ENCODE data around the gene EHBP1.
A peak's percentile ranks its signal among the peaks of the same experiment; 100 is the strongest.

Gene EHBP1

DNA sequence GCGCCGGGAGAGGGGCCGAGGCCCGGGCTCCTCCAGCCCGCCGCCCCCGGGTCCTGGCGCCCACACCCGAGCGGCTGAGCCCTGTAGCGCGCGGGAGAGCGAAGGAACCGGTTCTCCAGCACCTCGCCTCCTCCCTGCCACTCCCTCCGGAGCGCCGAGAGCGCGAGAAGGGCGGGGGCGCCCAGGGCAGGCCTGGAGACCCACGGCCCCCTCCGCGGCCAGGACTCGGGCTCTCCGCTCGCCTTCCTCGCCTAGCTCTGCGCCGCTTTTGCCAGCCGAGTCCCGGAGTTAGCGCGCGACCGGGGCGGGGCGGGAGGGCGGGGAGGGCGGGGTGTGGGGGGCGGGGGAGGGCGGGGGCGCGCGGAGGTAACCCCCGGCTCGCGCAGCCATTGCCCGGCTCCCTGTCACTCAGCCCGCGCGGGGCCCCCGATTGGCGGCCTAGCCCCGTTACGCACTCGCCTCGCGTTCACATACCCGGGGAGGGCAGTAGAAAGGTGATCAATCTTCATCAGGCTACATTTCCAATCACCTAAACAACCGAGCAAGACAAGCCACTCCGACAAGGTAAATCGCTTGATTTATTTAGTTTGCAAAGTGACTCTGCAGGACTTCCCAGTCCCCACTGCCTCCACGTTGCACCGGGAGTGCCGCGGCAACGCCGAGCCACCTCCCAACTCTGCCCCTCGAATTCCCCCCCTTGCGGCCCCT lies 345.0 kb downstream of the EHBP1 start, which contains the start of gene OTX1:
TSS of gene OTX1 (plus strand) at position 497 of the 708 bp plus-strand sequence. CDS start 2,161 bp downstream, outside the sequence.
- peak; percentile 99 for DNase-seq (ENCODE audit: insufficient read length, low spot score)
- peak; percentile 83 for TF ChIP-seq POLR2A (IDR thresholded peaks at IDR 0.05; ENCODE audit: low read depth, low read length)
- FAIRE-seq = peak; percentile 48

DNA sequence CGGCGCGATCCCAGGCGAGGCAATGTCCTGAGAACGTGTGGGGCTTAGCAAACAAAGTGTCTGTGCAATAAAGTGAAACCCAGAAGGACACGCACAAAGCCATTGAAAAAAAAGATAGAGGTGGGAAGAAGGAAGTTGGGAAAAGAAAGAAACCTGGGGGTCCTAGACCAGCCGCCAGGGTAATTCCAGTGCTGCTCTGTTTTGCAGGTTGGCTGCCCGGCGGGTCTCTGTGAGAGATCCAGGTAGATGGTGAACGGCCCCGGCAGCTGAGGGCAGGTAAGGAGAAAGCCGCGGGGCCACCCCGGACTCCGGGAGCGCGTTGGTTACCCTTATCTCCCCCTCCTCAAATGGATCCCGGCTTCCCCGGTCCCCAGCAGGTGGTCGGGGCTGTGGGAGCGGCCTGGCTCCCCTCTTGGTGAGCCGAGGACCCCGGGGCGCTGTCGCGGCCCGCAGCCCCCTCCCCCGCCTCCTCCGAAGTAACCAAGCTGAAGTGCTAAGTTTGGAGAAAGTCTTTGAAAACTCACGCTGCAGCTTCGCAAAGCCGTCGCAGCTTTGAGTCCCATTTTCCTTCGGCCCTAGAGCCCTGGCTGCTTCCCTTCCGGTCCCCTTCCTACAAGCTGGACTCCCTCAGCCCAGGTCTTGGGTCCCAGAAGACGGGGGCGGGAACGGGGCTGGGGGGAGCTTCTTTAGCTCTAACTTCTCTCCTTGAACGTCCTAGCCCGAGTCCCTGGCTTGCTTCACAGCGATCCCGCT lies 345.7 kb downstream of the EHBP1 start:
- DNase-seq (ENCODE audit: insufficient read length, low spot score) (no peak), FAIRE-seq (no peak)
- TF ChIP-seq POLR2A (IDR thresholded peaks at IDR 0.05; ENCODE audit: low read depth, low read length) = no peak

- DNase-seq (ENCODE audit: insufficient read length, low spot score) (no peak), FAIRE-seq (no peak)
- no peak for TF ChIP-seq POLR2A (IDR thresholded peaks at IDR 0.05; ENCODE audit: low read depth, low read length)
Measured at GRCh38 chr2:63051795-63052333, 346.4 kb downstream of the EHBP1 start.

- DNase-seq (ENCODE audit: insufficient read length, low spot score) = no peak
- TF ChIP-seq POLR2A (IDR thresholded peaks at IDR 0.05; ENCODE audit: low read depth, low read length) = no peak
- no peak for FAIRE-seq
Measured at GRCh38 chr2:63052411-63053080, 347.0 kb downstream of the EHBP1 start.

DNA sequence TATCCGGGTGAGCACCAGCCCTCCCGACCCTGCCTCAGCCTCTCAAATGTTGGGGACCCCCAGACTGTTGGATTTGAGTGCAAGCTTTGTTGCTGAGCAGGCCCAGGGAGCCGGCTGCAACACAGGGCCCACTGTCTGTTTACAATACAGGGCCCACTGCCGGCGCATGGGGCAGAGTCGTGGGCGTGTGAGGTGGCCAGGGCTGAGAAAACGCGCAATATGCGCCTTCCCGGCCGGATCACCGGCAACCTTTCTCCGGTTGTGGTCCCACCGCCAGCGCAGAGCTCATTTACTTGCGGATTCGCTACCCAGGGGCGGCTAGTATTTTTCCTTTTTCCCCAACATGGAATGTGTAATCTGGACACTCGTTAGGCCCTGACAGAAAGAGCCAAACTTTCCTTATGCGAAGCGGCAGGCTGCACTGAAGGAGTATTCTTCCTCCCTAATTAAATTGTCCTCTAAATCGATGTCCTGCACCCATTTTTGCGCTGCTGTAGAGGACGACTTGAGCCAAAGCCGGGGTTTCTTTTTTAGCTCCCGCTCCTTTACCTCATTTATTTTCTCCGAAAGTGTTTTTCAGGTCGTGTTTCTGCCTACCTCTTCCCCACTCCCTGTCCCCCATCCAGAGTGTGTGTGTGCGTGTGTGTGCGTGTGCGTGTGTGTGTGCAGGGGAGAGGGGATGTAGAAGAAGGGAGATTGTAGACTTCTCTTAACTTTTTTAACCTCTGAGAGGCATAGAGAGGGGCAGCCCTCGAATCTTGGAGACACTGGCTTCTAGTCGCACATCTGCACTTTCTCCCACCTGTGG lies 347.8 kb downstream of the EHBP1 start:
- FAIRE-seq (no peak), DNase-seq (ENCODE audit: insufficient read length, low spot score) (no peak)
- TF ChIP-seq POLR2A (IDR thresholded peaks at IDR 0.05; ENCODE audit: low read depth, low read length) = no peak

DNA sequence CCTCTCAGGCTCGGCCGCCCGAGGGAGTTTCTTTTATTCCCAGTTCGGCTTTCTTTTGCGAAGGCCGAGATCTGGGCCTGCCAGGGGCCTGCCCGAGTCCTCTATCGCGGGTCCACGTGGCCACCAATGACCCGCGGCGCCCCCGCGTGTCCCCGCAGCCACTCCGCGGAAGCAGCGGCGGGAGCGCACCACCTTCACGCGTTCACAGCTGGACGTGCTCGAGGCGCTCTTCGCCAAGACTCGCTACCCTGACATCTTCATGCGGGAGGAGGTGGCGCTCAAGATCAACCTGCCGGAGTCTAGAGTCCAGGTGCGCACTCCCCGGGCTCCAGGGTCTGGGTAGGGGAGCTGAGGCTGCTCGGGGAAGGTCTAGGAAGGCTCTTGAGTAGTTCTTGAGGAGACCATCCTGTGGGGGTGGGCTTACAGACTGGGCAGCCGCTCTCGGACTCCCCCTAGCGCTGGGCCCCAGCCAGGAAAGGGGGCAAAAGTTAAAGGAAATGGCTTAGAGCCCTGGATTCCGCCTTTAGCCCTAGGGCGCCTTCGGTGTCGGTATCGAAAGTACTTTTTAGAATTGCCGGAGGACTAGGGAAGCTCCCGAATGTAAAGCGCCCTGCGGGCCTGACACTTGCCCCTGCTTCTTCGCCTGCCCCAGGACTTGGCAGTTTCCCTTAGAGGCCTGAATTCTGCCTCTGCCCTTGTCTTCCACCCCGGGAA lies 348.5 kb downstream of the EHBP1 start:
- no peak for TF ChIP-seq POLR2A (IDR thresholded peaks at IDR 0.05; ENCODE audit: low read depth, low read length)
- DNase-seq (ENCODE audit: insufficient read length, low spot score) (no peak), FAIRE-seq (no peak)

DNA sequence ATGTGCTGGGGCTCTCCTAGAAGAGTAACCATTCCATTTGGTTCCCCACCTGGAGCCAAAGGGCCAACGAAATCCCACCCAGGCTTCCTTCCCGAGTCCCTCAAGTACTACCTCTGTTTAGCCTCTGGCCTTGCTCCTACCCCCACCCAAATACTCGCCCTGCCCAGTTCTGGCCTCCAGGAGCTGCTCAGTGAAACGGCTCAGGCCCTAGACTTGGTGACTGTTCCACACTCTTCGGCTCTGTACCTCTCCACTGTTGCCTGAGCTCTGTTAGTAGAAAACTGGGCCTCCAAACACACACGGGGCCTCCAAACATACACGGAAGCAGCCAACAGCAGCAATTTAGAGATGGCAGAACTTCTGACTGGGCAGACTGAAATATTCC lies 349.3 kb downstream of the EHBP1 start:
- DNase-seq (ENCODE audit: insufficient read length, low spot score) (no peak), FAIRE-seq (no peak)
- no peak for TF ChIP-seq POLR2A (IDR thresholded peaks at IDR 0.05; ENCODE audit: low read depth, low read length)

DNA sequence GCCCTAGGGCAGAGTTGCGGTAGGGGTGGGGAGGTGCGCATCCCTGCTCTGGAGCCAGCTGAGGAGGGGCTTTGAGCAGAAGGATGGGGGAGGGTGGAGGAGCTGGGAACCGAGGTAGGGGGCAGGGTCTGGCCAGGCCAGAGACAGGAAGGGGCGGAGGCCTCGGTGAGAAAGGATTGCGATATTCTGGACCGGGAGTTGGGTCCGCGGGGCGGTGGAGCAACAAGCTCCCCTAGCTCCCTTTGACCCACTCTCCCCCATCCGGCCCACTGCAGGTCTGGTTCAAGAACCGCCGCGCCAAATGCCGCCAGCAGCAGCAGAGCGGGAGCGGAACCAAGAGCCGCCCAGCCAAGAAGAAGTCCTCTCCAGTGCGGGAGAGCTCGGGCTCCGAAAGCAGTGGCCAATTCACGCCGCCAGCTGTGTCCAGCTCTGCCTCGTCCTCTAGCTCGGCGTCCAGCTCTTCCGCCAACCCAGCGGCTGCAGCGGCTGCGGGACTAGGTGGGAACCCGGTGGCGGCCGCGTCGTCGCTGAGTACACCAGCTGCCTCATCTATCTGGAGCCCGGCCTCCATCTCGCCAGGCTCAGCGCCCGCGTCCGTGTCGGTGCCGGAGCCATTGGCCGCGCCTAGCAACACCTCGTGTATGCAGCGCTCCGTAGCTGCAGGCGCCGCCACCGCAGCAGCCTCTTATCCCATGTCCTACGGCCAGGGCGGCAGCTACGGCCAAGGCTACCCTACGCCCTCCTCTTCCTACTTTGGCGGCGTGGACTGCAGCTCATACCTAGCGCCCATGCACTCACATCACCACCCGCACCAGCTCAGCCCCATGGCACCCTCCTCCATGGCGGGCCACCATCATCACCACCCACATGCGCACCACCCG lies 350.0 kb downstream of the EHBP1 start:
- FAIRE-seq (no peak), DNase-seq (ENCODE audit: insufficient read length, low spot score) (no peak)
- no peak for TF ChIP-seq POLR2A (IDR thresholded peaks at IDR 0.05; ENCODE audit: low read depth, low read length)

GRCh38 chr2:63056107-63057050 lies 350.9 kb downstream of the EHBP1 start:
- no peak for FAIRE-seq
- DNase-seq (ENCODE audit: insufficient read length, low spot score) = no peak
- no peak for TF ChIP-seq POLR2A (IDR thresholded peaks at IDR 0.05; ENCODE audit: low read depth, low read length)

DNA sequence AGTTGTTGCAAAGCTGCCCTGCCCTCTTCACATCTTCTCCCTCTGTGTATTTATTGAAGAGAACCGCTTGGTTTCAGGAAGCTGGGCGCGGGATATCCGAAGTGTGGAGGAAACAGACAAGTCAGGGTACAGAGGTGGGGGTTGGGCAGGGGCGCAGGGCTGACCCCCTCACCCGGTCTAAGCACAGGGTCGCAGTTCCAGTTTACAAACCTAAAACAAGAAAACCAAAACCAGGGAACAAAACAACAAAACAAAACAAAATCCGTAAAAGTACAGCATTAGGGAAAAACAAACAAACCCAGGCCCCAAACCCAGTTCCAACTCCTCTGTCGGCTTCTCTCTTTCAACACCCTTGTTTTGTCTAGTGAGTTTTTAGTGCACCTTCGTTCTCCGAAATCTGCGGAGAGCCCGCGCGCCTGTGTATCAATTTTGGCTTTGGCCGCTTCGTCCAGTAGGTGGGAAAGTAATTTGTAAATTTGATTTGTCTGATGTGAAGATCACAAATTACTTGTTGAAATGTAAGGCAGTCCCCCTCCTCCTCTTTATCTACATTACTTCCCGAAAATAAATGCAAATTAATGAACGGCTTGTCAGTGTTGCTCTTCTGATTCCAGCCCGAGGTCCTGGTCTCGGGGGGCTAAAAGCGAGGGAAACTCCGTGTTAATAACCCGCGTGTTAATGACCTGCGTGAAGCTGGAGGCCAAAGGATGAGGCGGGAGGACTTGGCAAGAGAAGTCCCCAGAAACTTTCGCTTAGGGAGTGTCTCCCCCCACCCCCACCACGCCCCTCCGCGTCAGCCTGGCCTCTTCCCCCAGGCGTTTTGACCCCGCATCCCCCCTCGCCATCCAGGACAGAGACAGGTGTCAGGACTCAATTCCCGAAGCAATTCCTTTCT lies 352.0 kb downstream of the EHBP1 start:
- DNase-seq (ENCODE audit: insufficient read length, low spot score) (no peak), FAIRE-seq (no peak)
- TF ChIP-seq POLR2A (IDR thresholded peaks at IDR 0.05; ENCODE audit: low read depth, low read length) = no peak

Measured in H54 (cell line).